ENCODE results near the gene MFSD2A. TPM values are rescaled to one million over a fixed set of nuclear protein-coding genes. Genes with fewer than 3 reads are reported as not detected.
A peak's percentile ranks its signal among the peaks of the same experiment; 100 is the strongest.
"Not testable (repeated sequence)": the region's sequence is repeated elsewhere in the genome, so short reads cannot be mapped to it uniquely, and the experiment has no call there.

The MFSD2A gene
- polyA plus RNA-seq, 1 of the 3 experiments (the other 2 are of a cell fraction): 6.3 TPM

GRCh38 chr1:39981385-39981784 lies 26.4 kb downstream of the MFSD2A start:
- Histone ChIP-seq H3K36me3 (replicated peaks in 1 of 2; ENCODE audit: control insufficient read depth in 1 of 2, insufficient read depth in 2 of 2, low read length in 1 of 2) (no peaks in the 10 kb centered on the region), H3F3A (replicated peaks; ENCODE audit: insufficient read depth) (peaks cover 4% of the 10 kb centered on the region), H3K4me2 (peak overlapping the region; percentile 22), H3K27me3 (ENCODE audit: insufficient read depth) (no peaks in the 10 kb centered on the region), H4K20me1 (ENCODE audit: insufficient read depth) (no peaks in the 10 kb centered on the region), H3K79me2 (ENCODE audit: insufficient read depth) (no peaks in the 10 kb centered on the region), H3K4me1 (ENCODE audit: control insufficient read depth in 1 of 2, insufficient read depth in 2 of 2, low read depth in 1 of 2, low read length in 1 of 2) (peaks cover 0 to 7% of the 10 kb centered on the region in 2 experiments; a peak in 2 of 4 replicates), H3K4me3 (ENCODE audit: low read depth in 2 of 2, low read length in 1 of 2) (no peak overlapping the region), H3K9ac (no peak overlapping the region), H2AFZ (ENCODE audit: low read depth) (no peak overlapping the region), H3K27ac (ENCODE audit: low read depth in 2 of 2, low read length in 1 of 2) (peak overlapping the region in 1 of 2 experiments; percentile 32; a peak in 1 of 4 replicates), H3K9me2 (no peaks in the 10 kb centered on the region), H3K9me3 (no peaks in the 10 kb centered on the region)
- no peak for DNase-seq
- TF ChIP-seq RXRA (IDR thresholded peaks at IDR 0.05; ENCODE audit: borderline replicate concordance, low read depth): no peak
- TF ChIP-seq USF1 (IDR thresholded peaks at IDR 0.05; ENCODE audit: borderline replicate concordance, low read depth): no peak
- no peak for TF ChIP-seq MXI1 (IDR thresholded peaks at IDR 0.05; ENCODE audit: low read depth, low read length)
- TF ChIP-seq CTCF (IDR thresholded peaks at IDR 0.05): no peak
- TF ChIP-seq TCF12 (IDR thresholded peaks at IDR 0.05): no peak
- TF ChIP-seq NFIC (IDR thresholded peaks at IDR 0.05; ENCODE audit: borderline replicate concordance): no peak
- POLR2A ChIA-PET: no interaction called here
- whole genome bisulfite sequencing (ENCODE audit: low lambda C conversion rate): 93% methylated on average over 9 of the region's 9 CpGs
- CTCF ChIA-PET: interaction anchor here (0.9 to 2.4 kb wide), 5 partner anchors 7 to 163 kb away, joined by 3 to 9 read pairs (median 3); partner anchors contain the start of gene MYCL

GRCh38 chr1:39981945-39982344 lies 27.0 kb downstream of the MFSD2A start:
- Histone ChIP-seq H3K4me2 (peak overlapping the region; percentile 22), H3K4me1 (ENCODE audit: control insufficient read depth in 1 of 2, insufficient read depth in 2 of 2, low read depth in 1 of 2, low read length in 1 of 2) (peaks cover 0 to 7% of the 10 kb centered on the region in 2 experiments; a peak in 2 of 4 replicates), H4K20me1 (ENCODE audit: insufficient read depth) (no peaks in the 10 kb centered on the region), H3K79me2 (ENCODE audit: insufficient read depth) (no peaks in the 10 kb centered on the region), H2AFZ (ENCODE audit: low read depth) (peak overlapping the region; percentile 82; the same call in 1 of the 2 replicates), H3K36me3 (replicated peaks in 1 of 2; ENCODE audit: control insufficient read depth in 1 of 2, insufficient read depth in 2 of 2, low read length in 1 of 2) (no peaks in the 10 kb centered on the region), H3K27me3 (ENCODE audit: insufficient read depth) (no peaks in the 10 kb centered on the region), H3K27ac (ENCODE audit: low read depth in 2 of 2, low read length in 1 of 2) (peak overlapping the region in 1 of 2 experiments; percentile 32; a peak in 1 of 4 replicates), H3K9me3 (no peaks in the 10 kb centered on the region), H3F3A (replicated peaks; ENCODE audit: insufficient read depth) (peaks cover 4% of the 10 kb centered on the region), H3K9me2 (no peaks in the 10 kb centered on the region), H3K9ac (peak overlapping the region; percentile 25; the same call in 1 of the 2 replicates), H3K4me3 (ENCODE audit: low read depth in 2 of 2, low read length in 1 of 2) (no peak overlapping the region)
- CTCF ChIA-PET: interaction anchor here (0.9 to 2.4 kb wide), 4 partner anchors 8 to 163 kb away, joined by 3 to 9 read pairs (median 4); partner anchors contain the start of gene MYCL
- POLR2A ChIA-PET: no interaction called here
- TF ChIP-seq NFIC (IDR thresholded peaks at IDR 0.05; ENCODE audit: borderline replicate concordance): peak; percentile 68; the same call in 1 of the 2 replicates
- TF ChIP-seq RXRA (IDR thresholded peaks at IDR 0.05; ENCODE audit: borderline replicate concordance, low read depth): no peak
- no peak for TF ChIP-seq GATA2 (CRISPR knock-in tag; IDR thresholded peaks at IDR 0.05)
- peak; percentile 52; the same call in 1 of the 2 replicates for TF ChIP-seq MAX (IDR thresholded peaks at IDR 0.05; ENCODE audit: low read depth)
- TF ChIP-seq POLR2AphosphoS5 (IDR thresholded peaks at IDR 0.05; ENCODE audit: low read depth, low read length): no peak
- peak; percentile 53; the same call in 1 of the 2 replicates for TF ChIP-seq TCF12 (IDR thresholded peaks at IDR 0.05)
- TF ChIP-seq PBX3 (IDR thresholded peaks at IDR 0.05): 0 out of 2 replicates have a peak, but pooled peaks have one; percentile 20
- TF ChIP-seq MXI1 (IDR thresholded peaks at IDR 0.05; ENCODE audit: low read depth, low read length): no peak
- peak; percentile 69; the same call in 1 of the 2 replicates for TF ChIP-seq FOSL2 (IDR thresholded peaks at IDR 0.05; ENCODE audit: borderline replicate concordance, low read depth)
- TF ChIP-seq JUND (IDR thresholded peaks at IDR 0.05): peak; percentile 49; the same call in 1 of the 2 replicates
- TF ChIP-seq EP300 (IDR thresholded peaks at IDR 0.05; ENCODE audit: borderline replicate concordance in 1 of 2, low read depth in 1 of 2, low read length in 1 of 2): peak in 1 of 2 experiments; percentile 6; a peak in 1 of 4 replicates
- 22% methylated on average over 2 of the region's 2 CpGs for WGBS (ENCODE audit: low lambda C conversion rate)
- no peak for DNase-seq

- H3K9me3 ChIP-seq; H3K27ac ChIP-seq (ENCODE audit: low read depth in 2 of 2, low read length in 1 of 2); H3K27me3 ChIP-seq (ENCODE audit: insufficient read depth); H3K36me3 ChIP-seq (replicated peaks in 1 of 2; ENCODE audit: control insufficient read depth in 1 of 2, insufficient read depth in 2 of 2, low read length in 1 of 2); H2AFZ ChIP-seq (ENCODE audit: low read depth); H3K4me2 ChIP-seq; DNase-seq; H3K79me2 ChIP-seq (ENCODE audit: insufficient read depth); H3K9ac ChIP-seq; H3K4me3 ChIP-seq (ENCODE audit: low read depth in 2 of 2, low read length in 1 of 2); H4K20me1 ChIP-seq (ENCODE audit: insufficient read depth); H3F3A ChIP-seq (replicated peaks; ENCODE audit: insufficient read depth); H3K4me1 ChIP-seq (ENCODE audit: control insufficient read depth in 1 of 2, insufficient read depth in 2 of 2, low read depth in 1 of 2, low read length in 1 of 2); POLR2A ChIA-PET; H3K9me2 ChIP-seq: not testable (repeated sequence)
- 100% methylated on average over 2 of the region's 2 CpGs for WGBS (ENCODE audit: low lambda C conversion rate)
- CTCF ChIA-PET: interaction anchor here (1.2 to 1.4 kb wide), 2 partner anchors 10 to 82 kb away, joined by 4 to 5 read pairs; partner anchors contain the start of gene MYCL
Observed at GRCh38 chr1:39984480-39984879, 29.5 kb downstream of the MFSD2A start.

Measured in SK-N-SH (cell line).